GM18951 (cell line): Measurements from ENCODE around the gene CNOT4.

Source experiments
- POLR2A ChIP-seq: IDR thresholded peaks from 4 replicates; pipeline ENCODE4 v1.6.1; 2011; ENCODE audit warnings: mild to moderate bottlenecking; ENCODE audit not compliant: insufficient read length, insufficient read depth; ENCODE audit errors: extremely low read depth
- in situ Hi-C: fragments of 300-500 bp; cut with MboI; formaldehyde crosslinking; loops from one replicate; pipeline ENCODE4 v1.12.0; 2022; ENCODE audit warnings: low sequenced_read_pairs, mixed read lengths, inconsistent platforms; ENCODE audit not compliant: unreplicated experiment

CNOT4 gene

GRCh38 chr7:135509839-135510591, at the start of gene CNOT4:
Gene CNOT4, minus strand, starts transcription at chr7:135510102. Its CDS starts 71,771 bp downstream, at chr7:135438331.
- peak; percentile 85 for TF ChIP-seq POLR2A
- in situ Hi-C loops: no loop called here

GRCh38 chr7:135558881-135559280, 49.0 kb upstream of the CNOT4 start:
- TF ChIP-seq POLR2A: no peak
- in situ Hi-C loops: loop anchor here (10.0 kb wide), 1 partner anchor 274 kb away; no protein-coding TSS in a partner anchor

- in situ Hi-C loops: loop anchor here (10.0 kb wide), 1 partner anchor 274 kb away; no protein-coding TSS in a partner anchor
Observed at GRCh38 chr7:135558337-135558767, 48.5 kb upstream of the CNOT4 start.

GRCh38 chr7:135557455-135558336, 47.8 kb upstream of the CNOT4 start, which contains the start of gene NUP205:
Gene NUP205, plus strand, starts transcription at chr7:135557917. Its CDS starts 28 bp downstream, at chr7:135557945.
- in situ Hi-C loops: loop anchor here (10.0 kb wide), 1 partner anchor 273 kb away; no protein-coding TSS in a partner anchor
- TF ChIP-seq POLR2A: peak; percentile 81

More at GRCh38 chr7:135558337-135558767, 48.5 kb upstream of the CNOT4 start:
- TF ChIP-seq POLR2A: peak; percentile 13

GRCh38 chr7:135553346-135553745, 43.4 kb upstream of the CNOT4 start:
- TF ChIP-seq POLR2A: no peak
- in situ Hi-C loops: loop anchor here (10.0 kb wide), 1 partner anchor 269 kb away; no protein-coding TSS in a partner anchor

- no peak for TF ChIP-seq POLR2A
Observed at GRCh38 chr7:135552148-135552547, 42.2 kb upstream of the CNOT4 start.

GRCh38 chr7:135550196-135550595, 40.3 kb upstream of the CNOT4 start:
- no peak for TF ChIP-seq POLR2A
- in situ Hi-C loops: loop anchor here (10.0 kb wide), 1 partner anchor 265 kb away; no protein-coding TSS in a partner anchor

More at GRCh38 chr7:135552148-135552547, 42.2 kb upstream of the CNOT4 start:
- in situ Hi-C loops: loop anchor here (10.0 kb wide), 1 partner anchor 267 kb away; no protein-coding TSS in a partner anchor

GRCh38 chr7:135541029-135541428, 31.1 kb upstream of the CNOT4 start:
- no peak for TF ChIP-seq POLR2A
- in situ Hi-C loops: no loop called here

- TF ChIP-seq POLR2A: no peak
- in situ Hi-C loops: no loop called here
Observed at GRCh38 chr7:135539629-135540028, 29.7 kb upstream of the CNOT4 start.

GRCh38 chr7:135538376-135538775, 28.5 kb upstream of the CNOT4 start:
- in situ Hi-C loops: no loop called here
- TF ChIP-seq POLR2A: no peak

GRCh38 chr7:135537905-135538304, 28.0 kb upstream of the CNOT4 start:
- in situ Hi-C loops: no loop called here
- no peak for TF ChIP-seq POLR2A

- no peak for TF ChIP-seq POLR2A
- in situ Hi-C loops: no loop called here
Observed at GRCh38 chr7:135537453-135537852, 27.6 kb upstream of the CNOT4 start.

GRCh38 chr7:135536150-135536549, 26.2 kb upstream of the CNOT4 start:
- no peak for TF ChIP-seq POLR2A
- in situ Hi-C loops: no loop called here
